GM10266 (cell line): ENCODE results near the gene AUTS2.

Experiments used
- DNase-seq: peaks from one replicate; pipeline ENCODE4 v3.0.0; 2012; ENCODE audit errors: extremely low spot score
- CTCF ChIP-seq: IDR thresholded peaks from 2 replicates; pipeline ENCODE4 v1.5.1; 2012; ENCODE audit warnings: mild to moderate bottlenecking, low read depth; ENCODE audit not compliant: control insufficient read depth, insufficient read depth; ENCODE audit errors: missing control alignments

The AUTS2 gene

DNA sequence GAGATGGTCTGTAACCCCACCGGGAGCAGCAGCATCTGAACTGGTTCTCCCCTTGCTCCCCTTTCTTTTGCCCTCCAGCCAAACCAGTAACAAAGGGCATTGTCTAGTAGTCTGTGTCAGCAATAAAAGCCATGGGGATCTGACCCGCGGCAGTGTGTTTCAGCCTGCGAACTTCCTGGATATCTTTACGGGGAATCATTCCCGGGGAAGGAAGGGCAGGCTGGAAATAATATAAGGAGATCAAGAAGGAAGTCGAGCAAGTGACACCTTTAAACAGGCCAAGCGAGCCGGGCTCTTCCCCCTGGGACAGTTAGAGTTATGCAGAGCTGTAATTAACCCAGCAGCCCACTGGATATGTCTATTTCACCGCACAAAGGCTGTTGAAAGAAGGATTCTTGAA, 872.5 kb downstream of the AUTS2 start:
- no peak for TF ChIP-seq CTCF
- DNase-seq: no peak

DNA sequence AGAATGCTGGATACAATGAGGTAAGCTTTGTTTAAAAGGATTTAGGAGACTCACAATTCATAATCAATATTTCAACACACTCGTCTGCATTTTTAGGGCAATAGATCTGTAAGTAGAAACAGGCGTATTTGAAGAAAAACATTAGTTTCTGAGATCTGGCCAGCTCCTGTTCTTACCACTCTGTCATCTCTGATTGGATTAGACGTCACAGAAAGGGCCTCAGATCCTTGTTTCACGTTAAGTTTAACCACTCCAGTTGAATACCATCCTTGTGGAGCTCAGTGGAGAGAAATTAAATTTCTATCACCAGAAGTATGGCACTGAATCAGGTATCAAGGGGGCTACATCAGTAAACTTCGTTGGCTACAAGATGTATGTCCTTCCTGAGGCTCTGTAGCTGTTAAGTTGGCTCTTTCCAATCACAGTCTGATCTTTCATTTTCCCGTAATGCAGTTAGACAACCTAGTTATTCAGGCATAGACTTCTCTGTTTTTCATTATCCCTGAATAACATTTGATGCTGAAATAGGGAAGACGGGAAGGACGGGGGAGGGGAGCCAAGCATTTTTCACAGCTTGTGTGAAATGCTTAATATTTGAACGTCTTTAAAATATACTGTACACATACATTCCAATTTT, 874.4 kb downstream of the AUTS2 start:
- DNase-seq: no peak
- no peak for TF ChIP-seq CTCF

GRCh38 chr7:70474639-70475234, 876.5 kb downstream of the AUTS2 start:
- no peak for DNase-seq
- no peak for TF ChIP-seq CTCF

- TF ChIP-seq CTCF: no peak
- no peak for DNase-seq
These were observed 879.0 kb downstream of the AUTS2 start for GRCh38 chr7:70477036-70478010.

DNA sequence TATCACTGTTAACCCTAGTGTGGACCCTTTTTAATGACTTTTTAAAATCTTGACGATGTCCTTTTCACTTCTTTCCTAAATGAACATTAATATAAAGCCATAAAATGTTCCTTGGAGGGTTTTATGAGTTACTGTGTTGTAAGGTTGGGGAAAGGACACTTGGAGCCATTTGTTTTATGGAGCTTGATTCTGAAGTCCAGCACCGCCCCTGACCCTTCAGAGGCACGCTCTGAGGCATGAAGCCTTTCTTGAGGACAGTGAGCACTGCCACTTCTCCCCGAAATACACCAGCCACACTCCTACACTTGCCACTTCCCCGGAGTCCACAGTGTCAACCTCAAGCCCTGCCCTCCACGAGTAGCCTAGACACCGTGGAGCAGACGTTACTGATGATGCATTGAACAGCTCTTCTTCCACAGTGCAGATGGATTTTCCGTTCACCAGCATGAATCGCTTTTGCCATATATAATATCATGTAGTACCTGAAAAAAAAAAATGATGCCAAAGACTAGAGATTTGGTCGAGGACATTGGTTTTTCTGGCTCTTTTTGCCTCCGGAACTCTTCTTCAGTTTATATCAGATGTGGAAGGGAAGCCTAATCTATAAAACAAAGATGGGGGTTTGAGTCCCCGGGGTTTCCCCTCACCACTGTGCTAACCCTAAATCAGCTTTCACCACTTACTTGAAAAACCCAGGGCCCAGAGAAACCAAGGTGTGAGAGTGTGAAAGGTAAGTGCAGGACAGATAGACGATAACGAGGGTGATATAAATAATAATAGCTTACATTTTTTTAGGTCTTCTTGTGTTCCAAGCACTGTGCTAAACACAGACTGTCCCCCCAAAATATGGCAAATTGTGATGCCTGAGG, 881.1 kb downstream of the AUTS2 start:
- TF ChIP-seq CTCF: no peak
- no peak for DNase-seq

GRCh38 chr7:70480927-70481569, 882.8 kb downstream of the AUTS2 start:
- TF ChIP-seq CTCF: no peak
- DNase-seq: no peak
